HG03460 (cell line): Measurements from ENCODE around the gene CMTM1.
"Not testable (repeated sequence)": the region's sequence is repeated elsewhere in the genome, so short reads cannot be mapped to it uniquely, and the experiment has no call there.

Source experiments
- ATAC-seq: cut with Tn5 transposase; IDR thresholded peaks from one replicate; pipeline ENCODE4 v1.9.1; 2021; ENCODE audit not compliant: unreplicated experiment

CMTM1 gene

DNA sequence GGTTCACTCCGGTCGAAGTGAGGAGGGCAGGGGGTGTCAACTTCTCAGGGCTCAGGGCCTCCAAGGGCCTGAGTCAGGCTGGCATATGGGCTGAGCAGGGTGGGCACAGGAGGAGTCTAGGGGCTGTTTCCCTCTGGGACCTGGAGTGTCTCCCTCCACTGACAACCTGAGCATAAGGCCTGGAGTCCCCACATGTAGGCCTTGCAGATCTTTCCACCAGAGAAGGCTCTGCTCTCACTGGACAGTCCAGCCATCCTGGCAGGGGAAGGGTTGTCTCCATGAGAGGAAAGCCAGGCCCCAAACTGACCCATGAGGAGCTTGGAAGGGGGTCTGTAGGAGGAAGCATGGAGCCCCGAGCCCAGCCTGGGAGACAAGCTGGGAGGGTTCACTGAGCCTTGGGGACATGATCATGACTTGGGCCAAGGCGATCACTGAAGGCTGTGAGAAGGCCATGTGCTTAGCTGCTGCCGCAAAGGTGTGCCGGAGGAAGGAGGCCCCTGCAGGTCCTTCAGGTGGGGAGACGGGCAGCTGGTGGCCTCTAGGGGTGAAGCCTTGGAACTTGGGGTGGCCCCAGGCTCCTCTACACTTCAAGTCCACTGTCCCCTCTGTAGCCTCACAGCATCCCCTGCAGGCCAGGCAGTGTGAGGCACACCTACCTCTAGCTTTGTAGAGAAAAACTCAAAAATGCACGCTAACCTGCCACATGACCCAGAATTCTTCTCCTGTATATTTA is 22.9 kb downstream of the CMTM1 start:
- peak; percentile 70 for ATAC-seq

DNA sequence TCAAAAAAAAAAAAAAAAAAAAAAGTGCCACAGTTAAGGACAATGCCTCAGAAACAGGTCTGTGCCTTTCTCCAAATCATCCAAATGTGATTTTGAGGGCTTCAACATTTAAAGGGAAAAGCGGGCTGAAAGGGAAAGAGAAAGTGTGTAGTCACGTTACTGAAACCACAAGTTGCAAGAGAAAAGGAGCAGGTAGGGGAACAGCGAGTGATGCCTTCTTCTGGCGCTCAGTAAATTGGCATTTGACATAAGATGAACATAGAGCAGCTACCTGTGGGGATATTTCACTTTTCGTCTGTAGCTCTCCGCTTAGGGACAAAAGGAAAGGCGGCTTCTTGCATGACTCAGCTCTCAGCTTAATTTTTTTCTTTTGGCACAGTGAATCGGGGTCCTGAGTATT is 24.1 kb downstream of the CMTM1 start:
- no peak for ATAC-seq

DNA sequence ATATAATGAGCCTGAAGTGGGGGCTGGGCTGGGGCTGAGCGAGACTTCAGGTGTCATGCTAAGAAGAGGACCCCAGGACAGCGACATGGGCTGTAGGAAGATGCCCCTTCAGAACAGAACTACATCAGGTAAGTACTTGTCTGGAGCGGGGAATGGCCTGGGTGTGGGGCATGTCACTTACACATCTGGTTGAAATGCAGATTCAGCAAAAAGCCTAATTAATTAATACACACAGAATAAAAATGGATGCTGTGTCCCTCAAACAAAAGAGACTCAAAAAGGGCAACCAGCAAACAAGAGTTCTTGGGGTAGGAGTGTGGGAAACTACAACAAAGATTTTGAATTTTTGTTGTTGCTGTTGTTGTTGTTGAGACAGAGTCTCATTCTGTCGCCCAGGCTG is 24.8 kb downstream of the CMTM1 start:
- no peak for ATAC-seq

DNA sequence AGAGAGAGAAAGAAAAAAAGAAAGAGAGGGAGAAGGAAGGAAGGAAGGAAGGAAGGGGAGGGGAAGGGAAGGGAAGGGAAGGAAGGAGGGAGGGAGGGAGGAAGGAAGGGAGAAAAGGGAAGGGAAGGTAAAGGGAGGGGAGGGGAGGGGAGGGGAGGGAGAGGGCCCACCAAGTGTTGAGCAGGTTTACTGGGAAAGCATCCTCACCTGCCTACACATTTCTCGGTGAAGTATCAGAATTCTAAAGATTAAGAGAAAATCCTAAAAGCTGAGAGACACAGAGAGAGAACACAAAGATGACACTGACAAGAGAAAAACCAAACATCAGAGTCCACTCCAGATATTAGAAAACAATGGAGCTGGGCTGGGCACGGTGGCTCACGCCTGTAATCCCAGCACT is 26.0 kb downstream of the CMTM1 start:
- ATAC-seq: no peak

DNA sequence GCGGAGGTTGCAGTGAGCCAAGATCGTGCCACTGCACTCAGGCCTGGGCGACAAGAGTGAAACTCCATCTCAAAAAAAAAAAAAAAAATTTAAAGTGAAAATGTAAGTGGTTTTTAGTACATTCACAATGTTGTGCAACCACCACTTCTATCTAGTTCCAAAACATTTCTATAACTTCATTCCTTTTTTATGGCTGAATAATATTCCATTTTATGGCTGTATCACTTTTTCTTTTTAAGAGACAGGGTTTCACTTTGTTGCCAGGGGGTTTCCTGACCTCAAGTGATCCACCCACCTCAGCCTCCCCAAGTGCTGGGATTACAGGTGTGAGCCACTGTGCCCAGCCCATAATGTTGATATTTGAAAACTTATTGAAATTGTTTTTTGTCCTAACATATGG is 26.6 kb downstream of the CMTM1 start:
- ATAC-seq: no peak

DNA sequence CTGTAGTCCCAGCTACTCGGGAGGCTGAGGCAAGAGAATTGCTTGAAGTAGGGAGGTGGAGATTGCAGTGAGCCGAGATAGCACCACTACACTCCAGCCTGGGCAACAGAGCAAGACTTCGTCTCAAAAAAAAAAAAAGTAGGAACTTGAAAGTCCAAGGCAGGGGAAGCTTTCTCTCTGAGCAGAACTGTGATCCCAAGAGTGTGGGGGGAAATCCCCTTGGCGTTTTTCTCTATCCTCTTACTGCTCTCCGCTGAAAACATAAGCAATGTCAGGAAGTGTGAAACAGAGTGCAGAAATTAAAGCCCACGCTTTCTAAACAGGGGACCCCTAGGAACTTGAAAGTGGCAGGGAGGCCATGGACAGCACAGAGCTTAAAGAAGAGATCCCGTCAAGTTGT is 28.5 kb downstream of the CMTM1 start:
- ATAC-seq: no peak

DNA sequence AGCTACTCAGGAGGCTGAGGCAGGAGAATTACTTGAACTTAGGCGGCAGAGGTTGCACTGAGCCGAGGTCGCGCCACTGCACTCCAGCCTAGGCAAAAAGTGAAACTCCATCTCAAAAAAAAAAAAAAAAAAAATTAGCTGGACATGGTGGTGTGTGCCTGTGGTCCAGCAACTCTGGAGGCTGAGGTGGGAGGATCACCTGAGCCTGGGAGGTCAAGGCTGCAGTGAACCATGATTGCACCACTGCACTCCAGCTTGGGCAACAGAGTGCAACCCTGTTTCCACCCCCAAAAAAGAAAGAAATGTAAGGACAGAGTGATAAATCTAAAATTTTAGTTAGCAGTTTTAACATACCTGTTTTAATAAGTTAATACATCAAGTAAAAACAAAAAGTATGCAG is 30.3 kb downstream of the CMTM1 start:
- ATAC-seq: not testable (repeated sequence)

DNA sequence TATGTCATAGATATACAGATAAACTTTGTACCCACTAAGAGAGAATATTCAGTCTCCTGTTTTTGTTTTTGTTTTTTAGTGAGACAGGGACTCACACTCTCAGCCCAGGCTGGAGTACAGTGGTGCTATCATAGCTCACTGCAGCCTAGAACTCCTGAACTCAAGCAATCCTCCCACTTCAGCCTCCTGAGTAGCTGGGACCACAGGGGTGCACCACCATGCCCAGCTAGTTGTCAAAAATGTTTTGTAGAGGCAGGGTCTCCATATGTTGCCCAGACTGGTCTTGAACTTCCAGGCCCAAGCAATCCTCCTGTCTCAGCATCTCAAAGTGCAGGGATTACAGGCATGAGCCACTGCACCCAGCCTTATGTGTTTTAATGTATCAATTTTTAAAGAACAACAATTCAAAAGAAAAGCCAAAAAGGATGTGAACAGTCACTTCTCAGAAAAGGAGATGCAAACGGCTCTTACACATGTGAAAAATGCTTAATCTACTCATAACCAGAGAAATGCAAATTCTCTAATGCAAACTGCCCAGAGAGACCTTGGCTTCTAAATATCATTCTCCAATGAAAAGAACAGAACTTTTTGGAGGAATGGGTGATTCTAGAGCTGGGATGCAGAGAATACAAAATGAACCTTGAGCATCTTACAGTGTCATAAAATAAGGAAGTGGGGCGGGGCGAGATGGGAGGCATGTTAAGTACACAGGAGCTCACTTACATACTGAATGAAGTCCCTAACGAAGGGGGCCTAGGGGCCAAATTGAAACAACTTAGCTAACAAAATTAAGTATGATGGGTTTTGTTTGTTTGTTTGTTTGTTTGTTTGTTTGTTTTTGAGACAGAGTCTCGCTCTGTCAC is 31.0 kb downstream of the CMTM1 start:
- ATAC-seq: no peak

DNA sequence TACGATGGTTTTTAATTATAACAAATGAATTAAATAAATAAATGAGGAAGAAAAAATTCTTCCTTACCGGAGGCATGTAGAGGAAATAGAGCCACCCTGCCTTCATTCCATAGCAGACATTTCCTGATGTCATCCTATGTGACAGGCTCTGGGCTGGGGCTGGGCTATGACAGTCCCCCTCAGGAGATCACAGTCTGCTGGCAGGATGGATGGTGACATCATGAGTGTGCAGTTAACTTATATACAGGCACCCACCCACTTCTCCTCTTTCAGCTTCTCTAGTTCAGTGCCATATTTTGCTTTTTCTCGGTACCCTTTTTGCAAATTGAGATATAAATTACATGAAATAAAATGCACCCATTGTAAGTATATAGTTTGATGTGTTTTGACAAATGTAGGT is 31.9 kb downstream of the CMTM1 start:
- no peak for ATAC-seq

DNA sequence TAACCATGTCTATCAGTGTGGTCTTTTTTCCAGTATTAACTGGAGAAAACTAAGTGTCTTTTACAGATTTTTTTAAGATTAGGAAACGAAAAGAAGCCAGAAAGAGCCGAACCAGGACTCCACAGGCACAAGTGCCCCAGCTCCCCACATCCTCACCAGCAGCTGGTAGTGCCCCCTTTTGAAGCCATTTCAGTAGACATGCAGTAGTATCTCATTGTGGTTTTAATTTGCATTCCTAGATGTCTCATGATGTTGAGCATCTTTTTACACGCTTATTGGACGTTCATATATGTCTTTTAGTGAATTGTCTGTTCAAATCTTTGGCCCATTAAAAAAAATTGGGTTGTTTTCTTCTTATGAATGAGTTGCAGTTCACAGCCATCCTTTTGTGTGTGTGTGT is 33.5 kb downstream of the CMTM1 start:
- no peak for ATAC-seq

DNA sequence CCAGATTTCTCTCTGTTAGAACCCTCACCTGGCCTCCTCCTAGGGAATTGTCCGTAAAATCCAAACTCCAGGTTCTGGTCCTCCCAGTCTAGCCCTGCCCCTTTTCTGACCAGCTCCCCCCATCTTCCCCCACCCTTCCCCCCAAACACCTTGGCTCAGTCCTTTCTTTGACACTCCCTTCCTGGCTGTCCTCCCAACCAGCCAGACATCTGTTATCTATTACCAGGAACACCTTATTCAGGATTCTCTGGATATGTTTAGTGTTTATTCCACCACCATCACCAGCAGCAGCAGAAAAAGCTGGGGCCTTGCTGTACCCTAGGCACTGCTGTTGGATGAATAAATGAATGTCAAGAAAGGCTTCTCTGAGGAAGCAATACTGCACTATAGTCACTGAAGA is 34.2 kb downstream of the CMTM1 start:
- no peak for ATAC-seq

DNA sequence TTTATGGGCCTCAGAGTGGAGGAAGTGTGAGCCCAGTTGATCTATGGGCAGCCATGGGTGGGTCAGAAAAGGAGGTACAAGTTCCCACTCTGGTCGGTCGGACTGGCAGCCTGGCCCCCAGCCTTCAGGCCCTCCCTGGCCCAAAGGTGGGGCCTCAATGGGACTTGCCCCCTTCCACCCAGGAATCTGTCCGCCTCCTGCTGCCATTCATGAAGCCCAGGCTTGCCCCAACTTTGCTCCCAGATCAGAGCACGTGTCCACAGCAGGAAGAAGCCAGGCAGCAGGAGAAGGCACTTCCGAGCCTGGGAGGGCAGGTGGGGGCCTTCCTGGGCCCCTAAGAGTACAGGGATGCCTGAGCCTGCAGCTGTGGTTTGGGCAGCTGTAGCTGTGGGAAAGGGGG is 35.2 kb downstream of the CMTM1 start:
- ATAC-seq: no peak

DNA sequence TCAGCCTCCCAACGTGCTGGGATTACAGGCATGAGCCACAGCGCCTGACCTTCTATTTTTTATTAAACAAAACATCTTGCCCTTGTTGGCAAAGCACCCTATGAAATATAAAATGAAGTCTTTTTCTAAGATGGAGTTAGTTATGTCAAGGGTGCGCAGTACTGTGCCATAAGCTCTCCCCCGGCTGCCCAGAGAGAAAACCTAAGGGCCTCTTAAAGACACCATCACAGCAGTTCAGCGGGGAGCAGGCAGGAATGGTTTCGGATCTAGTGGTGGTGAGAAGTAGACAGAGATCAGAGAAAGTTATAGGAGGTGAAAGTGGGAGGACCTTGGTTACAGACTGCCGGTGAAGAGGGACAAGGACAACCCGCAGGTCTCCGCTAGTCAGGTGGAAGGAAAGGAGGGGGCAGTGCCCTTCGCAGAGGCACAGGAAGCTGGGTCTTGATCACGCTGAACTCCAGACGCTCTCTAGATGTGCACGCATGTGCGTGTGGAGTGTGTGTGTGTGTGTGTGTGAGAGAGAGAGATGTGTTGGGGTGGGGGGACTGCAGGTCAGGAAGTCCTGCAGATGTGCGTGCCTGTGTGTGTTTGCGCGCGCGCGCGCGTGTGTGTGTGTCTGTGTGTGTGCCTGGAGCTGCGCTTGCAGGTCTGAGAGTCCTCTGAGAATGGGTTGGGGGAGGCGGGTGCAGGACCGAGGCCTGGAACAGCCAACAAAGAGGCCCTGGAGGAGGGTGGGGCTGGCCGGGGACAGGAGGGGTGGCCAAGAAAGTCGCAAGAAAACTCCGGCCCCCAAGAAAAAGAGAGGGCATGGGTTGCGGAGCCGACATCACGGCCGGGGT is 37.5 kb downstream of the CMTM1 start:
- peak; percentile 30 for ATAC-seq

DNA sequence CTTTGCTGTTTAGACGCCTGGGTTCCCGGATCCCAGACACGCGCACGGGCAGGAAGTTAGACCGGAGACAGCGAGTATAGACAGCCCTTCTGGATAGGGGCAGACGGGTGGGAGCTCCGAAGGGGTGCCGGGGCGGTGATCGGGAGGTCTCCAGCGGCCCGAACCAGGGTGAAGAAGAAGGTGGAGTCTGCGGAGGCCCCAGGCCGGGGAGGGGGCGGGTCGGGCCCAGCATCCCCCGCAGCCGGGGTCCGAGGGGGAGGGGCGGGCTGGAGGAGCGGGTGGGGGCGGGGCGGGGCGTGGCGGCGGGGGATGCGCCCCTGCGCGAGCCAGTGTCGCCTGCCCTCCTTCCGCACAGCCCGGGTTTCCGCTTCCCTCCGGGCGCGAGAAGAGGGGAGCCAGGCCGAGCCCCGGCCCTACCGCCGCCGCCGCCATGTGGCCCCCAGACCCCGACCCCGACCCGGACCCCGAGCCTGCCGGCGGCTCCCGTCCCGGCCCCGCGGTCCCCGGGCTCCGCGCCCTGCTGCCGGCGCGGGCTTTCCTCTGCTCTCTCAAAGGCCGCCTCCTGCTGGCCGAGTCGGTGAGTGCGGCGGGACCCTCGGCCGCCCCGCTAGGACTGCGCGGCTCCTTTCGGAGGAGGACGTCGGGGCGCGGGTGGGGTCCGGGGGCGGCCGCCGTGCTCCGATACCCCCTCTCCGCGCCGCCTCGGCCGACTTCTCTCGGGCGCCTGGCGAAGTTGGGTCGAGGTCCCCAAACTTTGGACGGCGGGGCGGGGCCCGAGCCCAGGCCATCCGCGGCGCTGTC is 38.3 kb downstream of the CMTM1 start, which contains the start of gene CMTM3:
TSS of gene CMTM3 (plus strand) at position 329 of the 801 bp plus-strand sequence. CDS start at position 431, 102 bp downstream.
- peak; percentile 45 for ATAC-seq

DNA sequence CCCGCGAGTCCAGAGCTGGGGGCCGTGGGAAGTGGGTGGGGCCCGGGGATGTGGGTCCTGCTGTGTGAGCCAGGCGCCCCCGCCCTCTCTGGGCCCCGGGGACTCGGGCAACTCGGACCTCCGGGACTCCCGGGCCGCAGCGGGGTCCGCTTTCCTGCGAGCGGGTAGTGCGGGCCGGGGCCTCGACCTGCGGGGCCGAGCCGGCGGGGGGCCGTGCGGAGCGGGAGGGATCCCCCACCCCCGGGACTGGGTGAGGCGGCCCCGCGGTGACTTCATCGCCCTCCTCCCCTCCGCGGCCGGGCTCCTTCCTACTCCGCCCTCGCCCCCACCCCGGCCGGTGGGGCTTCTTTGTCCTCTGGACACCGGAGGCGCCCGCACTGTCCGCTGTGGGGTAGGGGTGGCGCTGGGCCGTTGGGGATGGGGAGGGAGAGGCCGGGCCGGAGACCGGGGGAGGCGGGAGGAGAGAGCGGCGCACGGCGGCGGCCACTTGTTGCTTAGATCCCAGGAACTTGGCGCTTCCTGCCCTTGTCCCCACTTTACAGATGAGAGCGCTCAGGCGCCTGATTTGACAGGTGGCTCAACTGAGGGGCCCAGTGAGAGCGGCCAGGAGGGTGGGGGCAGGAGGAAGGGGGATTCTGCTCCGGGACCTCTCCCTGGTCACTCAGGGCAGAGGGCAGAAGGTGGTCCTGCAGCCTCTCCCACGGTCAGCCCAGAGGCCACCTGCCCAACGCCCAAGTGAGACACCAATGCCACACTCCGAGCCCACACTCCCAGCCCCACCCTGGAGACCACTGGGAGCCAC is 39.1 kb downstream of the CMTM1 start:
- peak; percentile 5 for ATAC-seq

DNA sequence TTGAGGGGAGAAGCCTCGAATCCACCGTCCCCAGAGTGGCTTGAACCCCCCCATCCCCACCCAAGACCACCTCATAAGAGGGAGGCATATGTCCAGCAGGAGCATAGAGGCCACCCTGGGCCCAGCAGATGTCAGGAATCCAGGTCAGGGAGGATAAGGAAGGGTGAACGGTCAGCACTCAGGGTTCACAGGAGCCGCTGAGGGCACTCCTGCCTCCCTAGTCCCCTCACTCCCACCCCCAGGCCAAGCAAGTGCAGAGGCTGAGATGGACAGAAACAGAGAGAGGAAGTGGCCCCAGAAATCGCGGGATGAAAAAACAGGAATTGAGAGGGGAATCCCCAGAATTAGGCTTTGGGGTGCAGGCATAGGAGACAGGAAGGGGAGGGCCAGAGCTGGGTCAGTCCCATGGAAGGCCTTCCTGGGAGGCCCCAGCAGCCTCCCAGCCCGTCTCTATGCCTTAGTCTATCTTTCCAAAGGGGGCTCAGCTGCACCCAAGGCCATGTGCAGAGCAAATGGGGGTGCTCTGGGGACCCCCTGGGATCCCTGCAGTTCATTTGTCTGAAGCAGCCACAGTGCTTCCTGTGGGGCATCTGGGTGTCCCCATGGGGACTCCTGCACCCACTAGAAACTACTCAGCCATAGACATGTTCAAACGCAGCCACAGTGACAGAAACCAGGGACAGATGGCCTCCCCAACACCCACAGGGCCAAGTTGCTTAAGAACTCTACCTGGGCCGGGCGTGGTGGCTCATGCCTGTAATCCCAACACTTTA is 39.9 kb downstream of the CMTM1 start:
- ATAC-seq: peak; percentile 64

DNA sequence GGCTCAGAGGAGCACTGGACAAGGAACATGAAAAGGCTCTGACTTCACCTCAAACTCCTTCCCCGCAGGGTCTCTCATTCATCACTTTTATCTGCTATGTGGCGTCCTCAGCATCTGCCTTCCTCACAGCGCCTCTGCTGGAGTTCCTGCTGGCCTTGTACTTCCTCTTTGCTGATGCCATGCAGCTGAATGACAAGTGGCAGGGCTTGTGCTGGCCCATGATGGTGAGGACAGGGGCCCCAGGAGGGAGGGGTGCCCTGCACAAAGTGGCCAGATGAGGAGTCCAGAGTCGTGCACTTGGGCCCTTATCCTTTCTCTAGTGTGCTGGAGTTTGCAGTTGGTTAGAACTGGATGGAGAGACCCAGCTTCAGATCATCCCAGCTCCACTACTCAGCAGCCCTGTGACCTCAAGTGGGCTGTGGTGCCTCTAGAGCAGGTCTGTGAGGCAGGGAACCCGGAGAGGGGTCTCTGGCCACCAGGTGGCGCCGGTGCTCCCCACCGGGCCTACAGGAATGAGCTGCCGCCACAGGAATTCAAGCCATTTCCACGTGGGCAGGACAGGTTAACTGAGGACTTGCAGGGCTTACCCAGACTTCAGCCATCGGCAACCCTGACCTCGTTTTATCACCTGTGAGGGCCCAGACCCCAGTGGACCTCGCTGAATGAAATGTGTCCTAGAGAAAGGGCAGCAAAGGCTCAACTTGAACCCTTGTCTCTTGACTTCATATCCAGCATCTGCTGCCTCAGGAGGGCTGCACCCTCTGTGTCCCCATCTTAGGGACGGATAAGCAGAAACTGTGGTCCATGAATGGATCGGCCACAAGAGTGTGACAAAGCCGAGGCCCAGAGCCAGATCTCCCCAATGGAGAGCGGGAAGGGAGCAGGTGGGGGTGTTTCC is 42.3 kb downstream of the CMTM1 start:
- ATAC-seq: peak; percentile 28

DNA sequence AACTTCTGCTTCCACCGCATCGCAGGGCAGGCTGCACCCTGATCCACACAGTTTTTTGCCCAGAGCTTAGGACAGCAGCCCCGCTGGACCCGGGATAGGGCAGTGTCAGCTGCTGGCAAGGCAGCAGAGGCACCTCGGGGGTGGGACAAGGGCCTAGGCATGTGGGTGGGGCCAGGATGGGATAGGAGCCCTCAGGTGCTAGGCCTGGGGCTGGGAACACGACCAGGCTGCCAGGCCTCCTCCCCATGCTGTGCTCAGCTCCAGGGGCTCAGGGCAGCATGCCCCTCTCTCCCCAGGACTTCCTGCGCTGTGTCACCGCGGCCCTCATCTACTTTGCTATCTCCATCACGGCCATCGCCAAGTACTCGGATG is 42.9 kb downstream of the CMTM1 start:
- no peak for ATAC-seq
